D721Med (cell line): ENCODE measurements around the gene TUBA4A.
"Not testable (repeated sequence)": the region's sequence is repeated elsewhere in the genome, so short reads cannot be mapped to it uniquely, and the experiment has no call there.

Source experiments
- DNase-seq: peaks from one replicate; pipeline ENCODE4 v3.0.0; 2011; ENCODE audit warnings: low spot score; ENCODE audit not compliant: insufficient read length
- FAIRE-seq: peaks from 2 replicates; lab custom pipeline; 2011; peaks lifted over from hg19 to GRCh38; lab: Jason Lieb, UNC
- CTCF ChIP-seq: IDR thresholded peaks from 2 replicates; pipeline ENCODE4 v1.5.1; 2012; ENCODE audit warnings: mild to moderate bottlenecking, control low read depth; ENCODE audit not compliant: insufficient read depth; ENCODE audit errors: missing control alignments

The TUBA4A gene

DNA sequence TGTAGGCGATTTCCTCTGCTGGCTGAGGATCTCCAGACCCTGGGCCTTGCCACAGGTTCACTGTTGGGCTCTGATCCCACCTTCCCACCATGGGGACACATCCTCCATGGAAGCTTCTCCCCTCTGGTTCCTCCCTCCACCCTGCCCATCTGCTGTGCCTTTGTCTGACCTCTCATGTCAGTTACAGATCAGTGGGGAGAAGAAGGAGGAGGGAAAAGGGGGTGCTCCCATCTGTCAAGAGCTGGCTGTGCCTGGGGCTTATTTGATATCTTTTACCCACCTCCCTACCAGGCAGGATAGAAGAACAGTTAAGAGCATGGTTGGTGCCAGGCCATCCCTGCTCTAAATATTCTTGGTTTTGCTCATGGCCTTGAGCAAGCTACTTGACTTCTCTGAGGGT, 13.2 kb upstream of the TUBA4A start:
- FAIRE-seq (no peak), DNase-seq (no peak)

GRCh38 chr2:219266232-219266631, 12.5 kb upstream of the TUBA4A start:
- FAIRE-seq: no peak
- no peak for DNase-seq

More for the DNA sequence above, 13.2 kb upstream of the TUBA4A start:
- no peak for TF ChIP-seq CTCF

DNA sequence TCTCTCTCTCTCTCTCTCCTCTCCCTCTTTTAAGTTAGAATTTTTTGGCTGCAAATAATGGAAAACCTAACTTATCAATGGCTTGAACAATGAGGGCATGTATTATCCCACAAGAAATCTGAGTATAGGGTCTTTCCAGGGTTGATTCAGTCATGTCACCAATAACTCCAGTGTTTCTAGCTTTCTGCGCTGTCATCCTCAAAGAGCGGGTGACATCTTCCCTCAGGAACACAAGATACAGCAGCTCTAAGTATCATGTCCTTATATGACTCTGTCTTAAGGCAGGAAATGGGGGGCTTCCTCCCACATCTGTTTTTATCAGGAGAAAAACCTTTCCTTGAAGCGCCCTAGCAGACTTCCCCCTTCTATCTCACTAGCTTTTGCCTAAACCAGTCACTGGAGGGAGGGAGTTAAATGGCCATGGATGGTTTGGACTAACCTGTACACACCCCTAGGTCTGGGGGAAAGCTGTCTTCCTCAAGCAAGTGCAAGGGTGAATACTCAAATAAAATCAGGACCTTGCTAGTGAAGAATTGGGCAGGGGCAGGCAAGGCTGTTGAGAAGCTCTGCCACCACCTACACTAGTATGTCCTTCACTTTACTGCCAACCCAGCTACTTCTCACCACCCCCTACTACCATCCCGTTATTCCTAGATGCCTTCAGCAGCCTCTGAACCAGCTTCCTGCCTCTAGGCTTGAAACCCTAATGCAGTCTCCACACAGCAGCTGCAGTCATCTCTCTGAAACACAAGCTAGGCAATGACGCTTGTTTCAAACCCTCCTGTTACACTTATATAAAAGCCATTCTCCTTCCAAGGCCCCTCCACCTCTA, 7.5 kb upstream of the TUBA4A start:
- FAIRE-seq: no peak
- TF ChIP-seq CTCF: no peak
- DNase-seq: no peak

More at GRCh38 chr2:219266232-219266631, 12.5 kb upstream of the TUBA4A start:
- no peak for TF ChIP-seq CTCF

- DNase-seq, FAIRE-seq: not testable (repeated sequence)
These were observed 5.2 kb upstream of the TUBA4A start for GRCh38 chr2:219258942-219259341.

- FAIRE-seq (no peak), DNase-seq (no peak)
- TF ChIP-seq CTCF: no peak
These were observed 978 bp upstream of the TUBA4A start for GRCh38 chr2:219254590-219255201.

DNA sequence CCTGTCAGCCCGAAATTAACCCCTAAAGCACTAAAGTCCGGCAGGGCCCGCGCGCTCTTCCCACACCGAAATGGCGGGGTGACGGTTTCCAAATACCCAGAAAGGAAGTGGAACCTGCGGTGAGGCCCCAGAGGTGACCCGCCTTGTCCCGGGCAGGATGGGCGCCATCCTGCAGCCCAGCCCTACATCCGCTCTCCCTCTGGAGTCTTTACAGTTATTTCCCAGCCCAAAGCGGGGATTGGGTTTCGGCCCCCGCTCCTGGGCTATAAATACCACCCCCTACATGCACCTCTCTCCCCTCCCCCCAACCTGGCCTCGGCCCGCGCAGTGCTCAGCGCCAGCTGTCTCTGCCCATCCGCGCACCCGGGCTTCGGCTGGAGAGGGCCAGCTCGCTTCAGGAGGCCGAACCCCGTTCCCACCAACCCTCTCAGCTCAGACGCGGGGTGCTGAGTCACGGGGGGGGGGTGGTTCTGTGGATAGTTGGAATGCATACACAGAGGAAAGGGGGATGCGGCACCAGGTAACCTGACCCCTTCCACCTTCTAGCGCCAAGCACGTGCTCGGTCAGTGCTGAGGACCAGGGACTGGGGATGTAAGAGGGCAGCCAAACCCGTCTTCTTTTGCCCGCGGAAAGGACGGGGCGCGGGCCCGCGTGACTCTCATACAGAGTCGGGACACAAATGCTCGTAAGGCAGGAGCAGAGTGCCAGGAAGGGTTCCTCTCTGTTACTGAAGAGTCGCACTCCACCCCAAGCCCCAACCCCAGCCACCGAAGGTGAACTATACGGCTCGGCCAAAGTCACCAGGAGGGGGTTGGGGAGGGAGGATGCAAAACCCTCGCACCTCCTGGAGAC, 592 bp downstream of the TUBA4A start, which contains the start of gene TUBA4B:
Gene TUBA4B, plus strand, starts transcription at position 344 of the 853 bp plus-strand sequence. Its CDS starts 165 bp downstream, at position 509.
- FAIRE-seq (no peak), DNase-seq (no peak)
- no peak for TF ChIP-seq CTCF

GRCh38 chr2:219252570-219252899, 1.2 kb downstream of the TUBA4A start:
- FAIRE-seq: no peak
- TF ChIP-seq CTCF: no peak
- DNase-seq: no peak
